H7 (cell line): ENCODE data around the gene NOS2. TPM values are rescaled to one million over a fixed set of nuclear protein-coding genes. Genes with fewer than 3 reads are reported as not detected.
A peak's percentile ranks its signal among the peaks of the same experiment; 100 is the strongest.
"Not testable (repeated sequence)": the region's sequence is repeated elsewhere in the genome, so short reads cannot be mapped to it uniquely, and the experiment has no call there.

ENCODE experiments used
- DNase-seq: peaks from one replicate; pipeline ENCODE4 v3.0.0; 2012
- H3K27me3 ChIP-seq: 2 replicates; pipeline ENCODE4 v1.6.0; 2011; ENCODE audit warnings: mild to moderate bottlenecking, low read length; ENCODE audit not compliant: control insufficient read depth, insufficient read depth
- H3K36me3 ChIP-seq: replicated peaks from 2 replicates; pipeline ENCODE4 v1.5.1; 2011; ENCODE audit warnings: low read length; ENCODE audit not compliant: control insufficient read depth, insufficient read depth
- H3K4me3 ChIP-seq: 2 replicates; pipeline ENCODE4 v1.5.1; 2011; ENCODE audit warnings: low read depth, mild to moderate bottlenecking, control low read depth, low read length, moderate library complexity; ENCODE audit not compliant: insufficient read depth
- total RNA-seq: library from RNA; depleted of rRNA; stranded (reverse); fragments of >200 nt; shearing (Covaris generic); gene quantifications from 2 replicates; pipeline ENCODE4 v1.2.3, GENCODE V29; 2014

The NOS2 gene
- total RNA-seq, 1 experiment from 2014 or later = 1.6 TPM

DNA sequence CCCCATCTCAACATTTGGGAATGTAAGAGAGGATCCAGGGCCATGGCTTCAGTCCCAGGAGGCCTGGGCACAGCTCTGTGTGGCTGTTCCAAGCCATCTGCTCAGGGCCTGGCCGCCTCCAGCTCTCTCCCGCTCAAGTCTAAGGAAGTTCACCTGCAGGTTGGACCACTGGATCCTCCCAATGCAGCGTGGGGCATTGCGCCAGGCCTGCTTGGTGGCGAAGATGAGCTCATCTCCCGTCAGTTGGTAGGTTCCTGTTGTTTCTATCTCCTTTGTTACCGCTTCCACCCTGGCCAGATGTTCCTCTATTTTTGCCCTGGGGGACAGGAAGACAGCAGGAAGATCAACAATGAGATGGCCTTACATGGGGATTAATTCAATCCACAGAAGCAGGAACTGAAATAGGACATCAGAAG lies 17.5 kb downstream of the NOS2 start:
- no peaks in the 10 kb centered on the region for H3K36me3 ChIP-seq
- H3K4me3 ChIP-seq = no peak overlapping the region
- DNase-seq = no peak
- no peaks in the 10 kb centered on the region for H3K27me3 ChIP-seq

DNA sequence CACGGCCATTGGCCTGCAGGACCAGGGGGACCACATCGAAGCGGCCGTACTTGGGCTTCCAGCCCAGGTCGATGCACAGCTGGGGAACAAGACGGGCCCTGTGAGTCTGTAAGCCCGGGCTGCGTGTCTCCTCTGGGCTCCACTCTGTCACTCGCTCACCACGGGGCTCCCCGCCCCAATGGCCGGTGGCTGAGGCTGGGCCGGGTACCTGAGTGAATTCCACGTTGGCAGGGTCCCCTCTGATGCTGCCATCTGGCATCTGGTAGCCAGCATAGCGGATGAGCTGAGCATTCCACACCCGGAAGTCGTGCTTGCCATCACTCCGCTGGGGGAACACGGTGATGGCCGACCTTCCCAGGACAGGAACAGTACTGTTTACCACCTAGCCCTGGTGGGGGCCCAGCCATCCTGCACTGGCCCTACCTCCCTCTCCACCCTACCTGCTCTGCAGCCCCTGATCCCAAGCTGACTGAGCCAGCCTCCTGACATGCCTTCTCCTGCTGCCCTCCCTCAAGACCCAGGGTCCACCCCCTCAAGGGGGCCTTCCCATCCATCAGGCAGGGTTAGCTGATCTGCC lies 19.4 kb downstream of the NOS2 start:
- no peak overlapping the region for H3K4me3 ChIP-seq
- H3K36me3 ChIP-seq = no peaks in the 10 kb centered on the region
- H3K27me3 ChIP-seq = no peaks in the 10 kb centered on the region
- no peak for DNase-seq

DNA sequence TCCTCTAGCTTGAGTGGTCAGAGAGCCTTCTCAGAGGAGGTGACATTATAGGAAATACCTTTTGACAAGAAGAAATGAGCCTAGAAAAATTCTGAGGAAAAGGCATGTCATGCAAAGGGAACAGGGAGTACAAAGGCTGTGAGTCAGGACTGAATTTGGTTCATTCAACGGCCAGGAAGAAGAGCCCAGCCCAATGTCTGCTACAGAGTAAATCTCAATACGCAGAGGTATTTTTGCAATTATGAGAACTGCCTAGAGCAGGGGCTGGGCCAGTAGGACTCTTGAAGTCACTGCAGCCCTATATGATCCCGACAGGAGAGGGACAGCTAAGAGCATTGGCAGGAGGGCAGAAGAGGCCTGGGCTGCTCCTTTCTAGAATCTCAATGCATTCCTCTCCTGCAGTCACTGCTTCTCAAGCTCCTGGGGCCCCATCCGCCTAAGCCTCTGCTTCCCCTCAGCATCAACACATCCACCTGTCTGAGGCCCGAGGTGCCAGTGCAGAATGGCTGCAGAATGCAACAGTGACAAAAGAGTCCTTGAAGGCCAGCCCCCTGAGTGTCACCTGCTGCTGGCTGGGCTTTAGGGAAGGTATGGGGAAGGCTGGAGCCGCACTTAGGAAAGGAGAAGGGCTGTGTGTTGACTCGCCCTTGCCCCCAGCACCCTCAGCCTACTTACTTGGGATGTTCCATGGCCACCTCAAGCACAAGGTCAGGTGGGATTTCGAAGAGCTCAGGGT lies 20.1 kb downstream of the NOS2 start:
- H3K27me3 ChIP-seq = no peaks in the 10 kb centered on the region
- no peak for DNase-seq

DNA sequence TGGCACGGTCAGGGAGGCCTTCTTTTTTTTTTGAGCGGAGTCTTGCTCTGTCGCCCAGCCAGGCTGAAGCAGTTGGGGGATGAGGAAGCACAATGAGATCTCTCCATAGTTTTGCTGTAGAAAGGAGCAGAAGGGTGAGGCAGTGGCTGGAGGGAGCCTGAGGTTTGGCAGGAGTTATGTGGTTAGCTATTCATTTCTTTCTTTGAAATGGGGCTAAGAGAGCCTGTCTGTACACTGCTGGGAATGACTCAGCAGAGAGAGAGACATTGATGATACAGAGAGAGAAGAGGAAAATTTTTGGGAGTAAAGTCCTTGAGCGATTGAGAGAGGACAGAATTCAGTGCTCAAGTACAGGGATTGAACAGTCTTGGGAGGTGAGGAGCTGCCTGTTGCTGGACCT lies 22.1 kb downstream of the NOS2 start:
- Histone ChIP-seq H3K36me3 (no peaks in the 10 kb centered on the region), H3K27me3 (no peaks in the 10 kb centered on the region), H3K4me3 (no peak overlapping the region)
- DNase-seq = no peak

More for the DNA sequence above, 20.1 kb downstream of the NOS2 start:
- no peak overlapping the region for H3K4me3 ChIP-seq
- H3K36me3 ChIP-seq = no peaks in the 10 kb centered on the region

DNA sequence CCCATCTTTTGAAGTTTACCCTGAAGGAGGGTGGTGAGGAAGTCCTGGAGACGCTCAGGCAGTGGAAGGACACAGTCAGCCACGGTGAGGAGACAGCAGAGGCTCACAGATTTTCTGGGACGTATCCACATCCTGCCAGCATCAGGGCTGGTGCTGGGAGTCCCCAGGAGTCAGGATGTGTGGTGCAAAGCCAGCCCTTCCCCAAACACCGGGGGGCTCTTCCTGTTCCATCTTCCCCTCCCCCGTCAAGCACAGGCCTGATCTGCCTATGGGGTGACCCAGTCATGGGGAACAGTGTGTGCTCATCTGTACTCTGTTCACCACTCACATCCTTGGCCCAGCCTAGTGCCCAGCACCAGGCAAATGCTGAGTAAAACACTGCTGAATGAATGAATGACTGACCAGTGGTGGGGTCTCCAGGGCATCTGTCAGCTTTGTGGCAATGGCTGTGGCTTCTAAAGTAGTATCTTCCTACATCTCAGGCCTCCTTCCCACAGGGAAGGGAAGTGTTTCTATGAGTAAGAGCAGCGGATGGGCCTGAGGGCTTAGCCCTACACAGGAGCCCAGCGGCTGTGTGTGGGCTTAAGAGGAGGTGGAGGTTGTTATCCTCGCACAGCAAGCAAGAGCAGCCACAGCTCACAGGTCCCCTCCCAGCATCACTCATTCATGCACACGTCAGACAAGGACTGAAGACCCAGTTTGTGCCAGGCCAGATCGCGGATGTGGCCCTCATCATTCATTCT lies 23.3 kb downstream of the NOS2 start:
- H3K27me3 ChIP-seq = no peaks in the 10 kb centered on the region
- H3K4me3 ChIP-seq = no peak overlapping the region
- no peaks in the 10 kb centered on the region for H3K36me3 ChIP-seq
- DNase-seq = no peak

DNA sequence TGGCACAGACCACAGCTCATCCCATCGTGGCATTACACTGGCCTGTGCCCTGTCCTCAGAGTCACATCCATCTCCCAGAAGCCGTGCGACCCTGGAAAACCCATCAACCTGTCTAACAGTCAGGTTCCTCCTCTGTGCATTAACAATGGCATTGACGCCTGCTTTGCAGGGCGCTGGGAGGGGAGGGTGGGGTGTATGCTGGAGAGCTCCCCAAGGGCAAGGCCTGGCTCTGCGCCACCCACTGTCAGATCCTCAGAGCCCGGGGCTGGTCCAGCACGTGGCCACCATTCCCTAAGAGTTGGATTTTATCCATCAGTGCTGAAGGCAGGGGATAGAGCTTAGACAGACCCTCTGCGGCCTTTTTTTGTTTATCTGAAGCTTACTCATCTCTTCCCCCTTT lies 28.7 kb downstream of the NOS2 start:
- H3K36me3 ChIP-seq = no peaks in the 10 kb centered on the region
- DNase-seq = no peak
- no peaks in the 10 kb centered on the region for H3K27me3 ChIP-seq
- H3K4me3 ChIP-seq = no peak overlapping the region

DNA sequence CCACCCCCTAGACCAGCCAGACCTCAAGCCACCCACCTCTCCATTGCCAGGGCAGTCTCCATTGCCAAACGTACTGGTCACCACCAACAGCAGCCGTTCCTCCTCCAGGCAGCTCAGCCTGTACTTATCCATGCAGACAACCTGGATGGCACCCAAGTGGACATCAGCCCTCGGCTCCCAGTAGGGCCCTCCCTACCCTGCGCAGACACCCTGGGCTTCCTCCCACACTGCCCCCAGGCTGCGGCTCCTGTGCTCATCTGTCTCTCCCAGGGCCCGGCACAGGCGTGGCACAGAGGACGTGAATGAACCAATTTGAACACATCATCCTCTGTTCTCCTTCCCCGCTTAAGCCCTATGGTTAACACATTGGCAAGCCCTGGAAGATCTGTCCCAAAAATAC lies 29.5 kb downstream of the NOS2 start:
- H3K36me3 ChIP-seq = no peaks in the 10 kb centered on the region
- no peaks in the 10 kb centered on the region for H3K27me3 ChIP-seq
- DNase-seq = no peak
- H3K4me3 ChIP-seq = no peak overlapping the region

DNA sequence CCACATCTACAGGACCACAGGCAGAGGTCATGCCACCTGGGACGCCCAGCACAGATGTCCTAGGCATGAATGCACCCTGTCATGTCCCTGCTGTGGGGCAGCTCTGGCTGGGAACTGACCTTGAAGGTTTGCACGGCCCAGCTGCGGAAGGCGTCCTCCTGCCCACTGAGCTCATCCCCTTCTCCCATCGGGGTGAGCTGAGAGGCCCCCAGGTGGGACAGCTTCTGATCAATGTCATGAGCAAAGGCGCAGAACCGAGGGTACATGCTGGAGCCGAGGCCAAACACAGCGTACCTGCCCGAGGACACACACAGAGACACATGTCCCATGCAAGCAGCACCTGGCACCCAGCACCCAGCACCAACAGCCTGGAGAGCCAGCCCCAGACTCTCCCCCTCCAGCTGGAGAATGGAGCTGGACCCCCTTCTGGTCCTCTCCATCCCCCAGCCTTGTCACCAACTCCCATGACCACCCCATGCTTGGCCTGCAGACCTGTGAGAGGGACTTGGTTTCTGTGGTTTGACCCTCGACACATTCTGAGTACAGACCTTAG lies 31.4 kb downstream of the NOS2 start:
- Histone ChIP-seq H3K36me3 (no peaks in the 10 kb centered on the region), H3K4me3 (no peak overlapping the region), H3K27me3 (no peaks in the 10 kb centered on the region)
- DNase-seq = no peak

DNA sequence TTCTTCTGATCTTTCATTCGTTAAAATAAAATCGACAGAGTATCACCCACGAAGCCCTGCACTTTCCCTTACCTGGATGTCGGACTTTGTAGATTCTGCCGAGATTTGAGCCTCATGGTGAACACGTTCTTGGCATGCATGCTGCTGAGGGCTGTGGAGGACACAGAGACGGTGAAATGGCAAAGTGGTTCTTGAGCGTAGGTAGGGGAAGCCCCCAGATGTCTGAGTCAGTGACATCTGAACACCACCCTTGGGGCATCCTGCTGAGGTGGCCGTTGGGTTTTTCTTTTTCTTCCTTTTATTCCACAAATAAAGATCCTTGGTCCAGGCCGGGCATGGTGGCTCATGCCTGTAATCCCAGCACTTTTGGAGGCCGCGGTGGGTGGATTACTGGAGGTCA lies 33.9 kb downstream of the NOS2 start:
- DNase-seq = no peak
- no peaks in the 10 kb centered on the region for H3K36me3 ChIP-seq
- H3K4me3 ChIP-seq = no peak overlapping the region
- H3K27me3 ChIP-seq = no peaks in the 10 kb centered on the region

DNA sequence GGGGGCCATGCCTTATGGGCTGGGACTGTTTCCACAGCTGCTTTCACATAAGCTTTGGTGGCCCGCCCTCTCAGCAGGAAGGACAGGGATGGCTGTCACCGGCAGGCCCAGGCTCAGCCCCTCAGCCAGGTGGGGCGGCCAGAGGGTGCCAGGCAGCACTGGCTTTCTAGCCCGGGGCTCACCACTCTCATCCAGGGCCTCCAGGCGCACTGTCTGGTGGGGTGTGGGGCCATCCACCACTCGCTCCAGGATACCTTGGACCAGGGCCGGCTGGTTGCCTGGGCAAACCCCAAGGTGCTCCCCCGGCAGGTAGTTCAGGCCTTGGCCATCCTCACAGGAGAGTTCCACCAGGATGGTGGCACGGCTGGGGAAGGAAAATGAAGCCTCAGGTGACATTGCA lies 35.0 kb downstream of the NOS2 start:
- DNase-seq = peak; percentile 17
- Histone ChIP-seq H3K27me3 (no peaks in the 10 kb centered on the region), H3K36me3 (no peaks in the 10 kb centered on the region), H3K4me3 (no peak overlapping the region)

DNA sequence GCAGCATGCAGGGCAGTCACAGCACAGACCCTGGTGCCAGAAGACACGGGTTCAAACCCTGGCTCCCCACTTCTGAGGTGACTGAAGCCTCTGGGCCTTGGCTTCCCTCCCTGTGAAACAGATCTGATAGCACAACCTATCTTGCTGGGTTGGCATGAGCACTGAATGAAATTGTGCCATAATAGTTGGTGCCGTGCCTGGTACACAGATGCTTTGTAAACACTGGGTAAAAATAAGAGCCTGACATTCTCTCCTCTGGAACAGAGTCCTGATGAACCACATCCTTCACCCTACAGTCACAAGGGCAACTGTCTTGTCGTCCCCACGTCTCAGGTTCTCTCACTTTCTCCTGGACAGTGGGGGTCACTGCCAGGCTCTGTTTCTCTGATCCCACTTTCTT lies 35.7 kb downstream of the NOS2 start:
- no peaks in the 10 kb centered on the region for H3K36me3 ChIP-seq
- H3K27me3 ChIP-seq = no peaks in the 10 kb centered on the region
- peak; percentile 9 for DNase-seq
- H3K4me3 ChIP-seq = no peak overlapping the region

DNA sequence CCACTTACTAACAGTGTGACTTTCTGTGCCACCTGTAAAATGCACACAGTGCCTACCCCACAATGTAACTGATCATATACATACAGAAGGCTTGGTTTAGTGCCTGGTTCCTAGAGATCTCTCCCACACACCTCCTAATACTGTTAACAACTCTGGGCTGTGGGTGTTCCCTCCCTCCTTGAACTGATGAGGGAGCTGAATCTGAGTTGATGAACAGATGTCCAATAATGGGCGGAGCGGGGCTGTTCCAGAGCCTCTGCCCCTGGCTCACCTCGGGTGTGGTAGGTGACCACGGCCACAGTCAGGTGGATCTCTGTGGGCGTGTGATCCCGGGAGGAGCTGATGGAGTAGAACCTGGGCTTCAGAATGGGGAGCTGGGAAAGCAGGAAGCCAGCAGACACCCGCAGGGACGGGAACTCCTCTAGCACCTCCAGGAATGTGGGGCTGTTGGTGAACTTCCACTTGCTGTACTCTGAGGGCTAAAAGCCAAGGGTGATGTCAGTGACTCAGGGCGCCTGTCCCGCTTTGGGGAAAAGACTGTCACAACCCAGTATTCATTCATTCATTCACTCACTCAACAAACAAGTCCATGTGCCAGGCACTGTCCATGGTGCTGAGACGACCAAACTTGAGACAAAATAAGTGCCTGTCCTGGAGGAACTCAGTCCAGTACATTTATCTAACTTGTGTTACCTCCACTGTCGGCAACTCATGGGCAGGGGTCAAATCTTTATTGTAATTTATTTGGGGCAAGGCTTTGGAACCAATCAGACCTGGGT lies 37.6 kb downstream of the NOS2 start:
- Histone ChIP-seq H3K4me3 (no peak overlapping the region), H3K36me3 (no peaks in the 10 kb centered on the region), H3K27me3 (no peaks in the 10 kb centered on the region)
- peak; percentile 48 for DNase-seq

DNA sequence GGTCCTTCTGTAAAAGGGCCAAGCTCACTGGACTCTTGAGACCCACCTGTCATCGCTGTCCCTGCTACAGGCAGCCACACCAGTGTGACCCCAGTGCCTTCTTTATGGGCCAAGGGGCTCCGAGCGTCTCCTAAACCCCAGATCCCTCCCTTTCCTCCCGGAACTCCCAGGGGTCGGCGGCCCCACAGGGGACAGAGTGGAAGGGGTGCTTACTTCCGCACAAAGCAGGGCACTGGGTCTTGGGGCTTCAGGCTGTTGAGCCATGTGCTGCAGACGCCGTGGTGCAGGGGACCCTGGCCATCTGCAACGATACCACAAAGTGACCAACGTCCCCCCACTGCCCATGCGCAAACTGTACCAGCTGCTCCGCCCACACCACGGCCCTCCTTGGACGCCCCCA lies 39.4 kb downstream of the NOS2 start:
- H3K27me3 ChIP-seq, H3K4me3 ChIP-seq, DNase-seq, H3K36me3 ChIP-seq: not testable (repeated sequence)

DNA sequence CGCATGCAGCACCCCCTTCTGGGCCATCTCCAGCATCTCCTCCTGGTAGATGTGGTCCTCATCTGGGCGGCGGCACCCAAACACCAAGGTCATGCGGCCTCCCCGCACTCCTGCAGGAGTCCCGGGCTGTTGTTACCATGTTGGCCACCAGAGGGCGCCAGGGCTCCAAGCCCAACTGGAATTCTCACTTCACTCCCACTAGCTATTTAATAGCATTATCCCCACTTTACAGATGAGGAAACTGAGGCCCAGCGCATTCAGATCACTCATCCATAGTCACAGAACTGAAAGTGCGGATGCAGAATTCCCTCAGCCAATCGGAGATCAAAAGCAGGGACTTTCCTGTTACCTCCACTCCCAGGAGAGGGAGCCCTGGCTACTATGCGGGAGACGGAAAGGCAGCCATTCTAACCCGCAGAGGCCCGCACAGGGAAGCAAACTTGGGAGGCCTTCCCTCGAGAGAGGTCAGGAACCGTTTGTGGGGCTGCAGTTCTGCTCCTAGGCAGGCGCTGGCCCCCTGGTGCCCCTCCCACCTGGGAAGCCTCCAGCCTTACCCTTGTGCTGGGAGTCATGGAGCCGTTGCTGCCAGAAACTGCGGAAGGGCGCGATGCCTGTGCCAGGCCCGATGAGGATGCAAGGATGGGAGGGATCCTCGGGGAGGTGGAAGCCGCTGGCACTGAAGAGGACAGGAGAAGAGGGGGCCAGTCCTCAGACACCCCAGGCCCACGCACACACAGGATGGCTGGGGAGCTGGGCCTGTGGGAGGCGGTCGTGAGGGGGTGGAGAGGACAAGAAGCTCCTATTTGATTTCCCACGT lies 40.1 kb downstream of the NOS2 start:
- no peaks in the 10 kb centered on the region for H3K36me3 ChIP-seq
- no peaks in the 10 kb centered on the region for H3K27me3 ChIP-seq
- no peak overlapping the region for H3K4me3 ChIP-seq
- peak; percentile 88 for DNase-seq
